Epithelial cell of prostate (primary cell): ENCODE results near the gene TDRKH.

Experiments
- DNase-seq: peaks from one replicate; pipeline ENCODE4 v3.0.0-alpha.2; 2011; ENCODE audit warnings: low read depth, low spot score
- H3K27ac ChIP-seq: fragments of 450-650 bp; 2 replicates; pipeline ENCODE4 v1.5.1; 2017; ENCODE audit warnings: mild to moderate bottlenecking

Gene TDRKH

GRCh38 chr1:151825204-151825603 is 34.9 kb upstream of the TDRKH start:
- no peak for DNase-seq
- H3K27ac ChIP-seq: no peak overlapping the region

GRCh38 chr1:151823175-151823574 is 32.9 kb upstream of the TDRKH start:
- H3K27ac ChIP-seq: no peak overlapping the region
- no peak for DNase-seq

- no peak for DNase-seq
- H3K27ac ChIP-seq: no peak overlapping the region
These were observed 32.1 kb upstream of the TDRKH start for GRCh38 chr1:151822404-151822803.

GRCh38 chr1:151820940-151821339 is 30.6 kb upstream of the TDRKH start:
- no peak for DNase-seq
- no peak overlapping the region for H3K27ac ChIP-seq

- no peak overlapping the region for H3K27ac ChIP-seq
- no peak for DNase-seq
These were observed 29.8 kb upstream of the TDRKH start for GRCh38 chr1:151819976-151820623.

GRCh38 chr1:151819227-151819835 is 29.0 kb upstream of the TDRKH start:
- H3K27ac ChIP-seq: no peak overlapping the region

GRCh38 chr1:151817353-151817730 is 27.0 kb upstream of the TDRKH start:
- no peak for DNase-seq

More at GRCh38 chr1:151819227-151819835, 29.0 kb upstream of the TDRKH start:
- no peak for DNase-seq

GRCh38 chr1:151816548-151817352 is 26.4 kb upstream of the TDRKH start:
- no peak overlapping the region for H3K27ac ChIP-seq
- DNase-seq: no peak

More at GRCh38 chr1:151817353-151817730, 27.0 kb upstream of the TDRKH start:
- no peak overlapping the region for H3K27ac ChIP-seq

GRCh38 chr1:151815716-151816327 is 25.5 kb upstream of the TDRKH start:
- DNase-seq: no peak

GRCh38 chr1:151814971-151815545 is 24.8 kb upstream of the TDRKH start:
- no peak overlapping the region for H3K27ac ChIP-seq
- DNase-seq: no peak

More at GRCh38 chr1:151815716-151816327, 25.5 kb upstream of the TDRKH start:
- no peak overlapping the region for H3K27ac ChIP-seq

- H3K27ac ChIP-seq: no peak overlapping the region
- no peak for DNase-seq
These were observed 24.1 kb upstream of the TDRKH start for GRCh38 chr1:151814426-151814825.

GRCh38 chr1:151813271-151813977 is 23.1 kb upstream of the TDRKH start:
- no peak overlapping the region for H3K27ac ChIP-seq
- DNase-seq: no peak

- H3K27ac ChIP-seq: no peak overlapping the region
- no peak for DNase-seq
These were observed 20.9 kb upstream of the TDRKH start for GRCh38 chr1:151811181-151811580.

- no peak overlapping the region for H3K27ac ChIP-seq
- DNase-seq: no peak
These were observed 19.8 kb upstream of the TDRKH start for GRCh38 chr1:151809985-151810556.

GRCh38 chr1:151809290-151809984 is 19.1 kb upstream of the TDRKH start:
- DNase-seq: no peak
- H3K27ac ChIP-seq: no peak overlapping the region

- DNase-seq: no peak
- H3K27ac ChIP-seq: no peak overlapping the region
These were observed 17.5 kb upstream of the TDRKH start for GRCh38 chr1:151807766-151808165.

GRCh38 chr1:151807131-151807530 is 16.8 kb upstream of the TDRKH start:
- H3K27ac ChIP-seq: no peak overlapping the region
- DNase-seq: no peak

- no peak overlapping the region for H3K27ac ChIP-seq
- DNase-seq: no peak
These were observed 15.9 kb upstream of the TDRKH start for GRCh38 chr1:151806170-151806569.
